ENCODE measurements around the gene SLC4A8. TPM values are rescaled to one million over a fixed set of nuclear protein-coding genes. Genes with fewer than 3 reads are reported as not detected.

Gene SLC4A8
- polyA plus RNA-seq, 1 experiment: 6.6 TPM

- DNase-seq (ENCODE audit: low read depth, low spot score): no peak
- Histone ChIP-seq H3K27ac (ENCODE audit: low read depth, low read length) (no peak overlapping the region), H3K4me3 (ENCODE audit: low read depth, low read length) (no peak overlapping the region), H3K27me3 (ENCODE audit: control insufficient read depth, insufficient read depth, low read length) (no peaks in the 10 kb centered on the region), H3K9me3 (ENCODE audit: control insufficient read depth, insufficient read depth, low read length) (no peaks in the 10 kb centered on the region)
- POLR2A ChIA-PET: no interaction called here
- CTCF ChIA-PET: no interaction called here
- TF ChIP-seq CTCF (IDR thresholded peaks at IDR 0.05; ENCODE audit: low read depth, low read length): no peak
These were observed 80.9 kb downstream of the SLC4A8 start for GRCh38 chr12:51505360-51506105.

GRCh38 chr12:51507178-51507577, 82.5 kb downstream of the SLC4A8 start:
- CTCF ChIA-PET: no interaction called here
- POLR2A ChIA-PET: no interaction called here
- Histone ChIP-seq H3K9me3 (ENCODE audit: control insufficient read depth, insufficient read depth, low read length) (no peaks in the 10 kb centered on the region), H3K4me3 (ENCODE audit: low read depth, low read length) (no peak overlapping the region), H3K27ac (ENCODE audit: low read depth, low read length) (no peak overlapping the region), H3K27me3 (ENCODE audit: control insufficient read depth, insufficient read depth, low read length) (no peaks in the 10 kb centered on the region)
- DNase-seq (ENCODE audit: low read depth, low spot score): no peak
- no peak for TF ChIP-seq CTCF (IDR thresholded peaks at IDR 0.05; ENCODE audit: low read depth, low read length)

- ChIA-PET CTCF (no interaction called here), POLR2A (no interaction called here)
- Histone ChIP-seq H3K9me3 (ENCODE audit: control insufficient read depth, insufficient read depth, low read length) (no peaks in the 10 kb centered on the region), H3K27me3 (ENCODE audit: control insufficient read depth, insufficient read depth, low read length) (no peaks in the 10 kb centered on the region), H3K4me3 (ENCODE audit: low read depth, low read length) (no peak overlapping the region), H3K27ac (ENCODE audit: low read depth, low read length) (no peak overlapping the region)
- no peak for DNase-seq (ENCODE audit: low read depth, low spot score)
- TF ChIP-seq CTCF (IDR thresholded peaks at IDR 0.05; ENCODE audit: low read depth, low read length): no peak
These were observed 83.7 kb downstream of the SLC4A8 start for GRCh38 chr12:51508285-51508684.

- CTCF ChIA-PET: no interaction called here
These were observed 87.1 kb downstream of the SLC4A8 start for GRCh38 chr12:51511546-51512260.

More at GRCh38 chr12:51511546-51512260, 87.1 kb downstream of the SLC4A8 start:
- POLR2A ChIA-PET: no interaction called here
- TF ChIP-seq CTCF (IDR thresholded peaks at IDR 0.05; ENCODE audit: low read depth, low read length): no peak
- Histone ChIP-seq H3K9me3 (ENCODE audit: control insufficient read depth, insufficient read depth, low read length) (no peaks in the 10 kb centered on the region), H3K4me3 (ENCODE audit: low read depth, low read length) (no peak overlapping the region), H3K27ac (ENCODE audit: low read depth, low read length) (no peak overlapping the region), H3K27me3 (ENCODE audit: control insufficient read depth, insufficient read depth, low read length) (no peaks in the 10 kb centered on the region)
- DNase-seq (ENCODE audit: low read depth, low spot score): no peak
